Skeletal muscle satellite cell (primary cell): ENCODE measurements around the gene HIGD1B.

Experiments
- H3K27me3 ChIP-seq: 2 replicates; pipeline ENCODE4 v1.7.0; 2013; ENCODE audit warnings: low read length; ENCODE audit not compliant: control insufficient read depth, insufficient read depth
- H3K36me3 ChIP-seq: 2 replicates; pipeline ENCODE4 v1.7.0; 2013; ENCODE audit warnings: mild to moderate bottlenecking, control low read depth, low read length; ENCODE audit not compliant: insufficient read depth
- H3K4me1 ChIP-seq: 2 replicates; pipeline ENCODE4 v1.7.0; 2013; ENCODE audit warnings: low read length; ENCODE audit not compliant: control insufficient read depth, insufficient read depth
- H3K4me2 ChIP-seq: 2 replicates; pipeline ENCODE4 v1.7.0; 2013; ENCODE audit warnings: mild to moderate bottlenecking, low read length
- H3K4me3 ChIP-seq: 2 replicates; pipeline ENCODE4 v1.7.0; 2013; ENCODE audit warnings: low read length
- H3K9ac ChIP-seq: 2 replicates; pipeline ENCODE4 v1.7.0; 2013; ENCODE audit warnings: mild to moderate bottlenecking, low read depth, low read length, moderate library complexity
- H3K9me3 ChIP-seq: replicated peaks from 2 replicates; pipeline ENCODE4 v1.7.0; 2013; ENCODE audit warnings: mild to moderate bottlenecking, control low read depth, low read length

HIGD1B gene

GRCh38 chr17:44842748-44843147 lies 4.9 kb upstream of the HIGD1B start:
- Histone ChIP-seq H3K4me2 (no peak overlapping the region), H3K9me3 (no peaks in the 10 kb centered on the region), H3K4me1 (no peaks in the 10 kb centered on the region), H3K9ac (no peak overlapping the region), H3K27me3 (no peaks in the 10 kb centered on the region), H3K36me3 (no peaks in the 10 kb centered on the region), H3K4me3 (no peak overlapping the region)

GRCh38 chr17:44844390-44844830 lies 3.3 kb upstream of the HIGD1B start:
- Histone ChIP-seq H3K9ac (no peak overlapping the region), H3K4me3 (no peak overlapping the region)

GRCh38 chr17:44846206-44846605 lies 1.5 kb upstream of the HIGD1B start:
- Histone ChIP-seq H3K36me3 (peaks cover 18% of the 10 kb centered on the region), H3K4me2 (no peak overlapping the region), H3K4me3 (no peak overlapping the region), H3K4me1 (no peaks in the 10 kb centered on the region), H3K9ac (no peak overlapping the region), H3K27me3 (no peaks in the 10 kb centered on the region), H3K9me3 (no peaks in the 10 kb centered on the region)

More at GRCh38 chr17:44844390-44844830, 3.3 kb upstream of the HIGD1B start:
- Histone ChIP-seq H3K4me1 (no peaks in the 10 kb centered on the region), H3K27me3 (no peaks in the 10 kb centered on the region), H3K4me2 (no peak overlapping the region), H3K9me3 (no peaks in the 10 kb centered on the region), H3K36me3 (peaks cover 2% of the 10 kb centered on the region)

GRCh38 chr17:44848257-44848795 lies 643 bp downstream of the HIGD1B start:
- no peak overlapping the region for H3K4me3 ChIP-seq
- peaks cover 33% of the 10 kb centered on the region for H3K36me3 ChIP-seq
- H3K27me3 ChIP-seq: no peaks in the 10 kb centered on the region
- no peaks in the 10 kb centered on the region for H3K9me3 ChIP-seq
- no peak overlapping the region for H3K9ac ChIP-seq
- H3K4me2 ChIP-seq: no peak overlapping the region
- H3K4me1 ChIP-seq: no peaks in the 10 kb centered on the region

- Histone ChIP-seq H3K36me3 (peaks cover 40% of the 10 kb centered on the region), H3K9ac (no peak overlapping the region), H3K27me3 (no peaks in the 10 kb centered on the region), H3K4me1 (no peaks in the 10 kb centered on the region), H3K4me3 (no peak overlapping the region), H3K4me2 (no peak overlapping the region), H3K9me3 (no peaks in the 10 kb centered on the region)
These were observed 1.3 kb downstream of the HIGD1B start for GRCh38 chr17:44848961-44849489.

GRCh38 chr17:44850025-44850424 lies 2.3 kb downstream of the HIGD1B start:
- H3K4me2 ChIP-seq: no peak overlapping the region
- no peaks in the 10 kb centered on the region for H3K4me1 ChIP-seq
- peaks cover 50% of the 10 kb centered on the region for H3K36me3 ChIP-seq
- no peak overlapping the region for H3K4me3 ChIP-seq
- H3K27me3 ChIP-seq: no peaks in the 10 kb centered on the region
- no peak overlapping the region for H3K9ac ChIP-seq
- H3K9me3 ChIP-seq: no peaks in the 10 kb centered on the region

- no peaks in the 10 kb centered on the region for H3K27me3 ChIP-seq
- no peak overlapping the region for H3K4me2 ChIP-seq
- H3K4me3 ChIP-seq: no peak overlapping the region
- H3K9me3 ChIP-seq: no peaks in the 10 kb centered on the region
- peaks cover 56% of the 10 kb centered on the region for H3K36me3 ChIP-seq
- H3K9ac ChIP-seq: no peak overlapping the region
- H3K4me1 ChIP-seq: no peaks in the 10 kb centered on the region
These were observed 2.9 kb downstream of the HIGD1B start for GRCh38 chr17:44850612-44851011.

GRCh38 chr17:44854192-44854591 lies 6.5 kb downstream of the HIGD1B start:
- no peaks in the 10 kb centered on the region for H3K27me3 ChIP-seq
- H3K4me2 ChIP-seq: no peak overlapping the region
- no peaks in the 10 kb centered on the region for H3K9me3 ChIP-seq
- H3K36me3 ChIP-seq: peaks cover 82% of the 10 kb centered on the region
- no peak overlapping the region for H3K4me3 ChIP-seq
- no peak overlapping the region for H3K9ac ChIP-seq
- H3K4me1 ChIP-seq: no peaks in the 10 kb centered on the region

- Histone ChIP-seq H3K9ac (no peak overlapping the region), H3K4me3 (no peak overlapping the region), H3K4me1 (no peaks in the 10 kb centered on the region), H3K4me2 (no peak overlapping the region), H3K9me3 (no peaks in the 10 kb centered on the region), H3K27me3 (no peaks in the 10 kb centered on the region), H3K36me3 (peaks cover 88% of the 10 kb centered on the region)
These were observed 12.0 kb downstream of the HIGD1B start for GRCh38 chr17:44859701-44860100.

GRCh38 chr17:44862278-44862914 lies 14.7 kb downstream of the HIGD1B start:
- no peak overlapping the region for H3K4me2 ChIP-seq
- no peak overlapping the region for H3K4me3 ChIP-seq
- H3K36me3 ChIP-seq: peaks cover 79% of the 10 kb centered on the region
- H3K27me3 ChIP-seq: no peaks in the 10 kb centered on the region
- H3K9ac ChIP-seq: no peak overlapping the region
- no peaks in the 10 kb centered on the region for H3K4me1 ChIP-seq
- H3K9me3 ChIP-seq: no peaks in the 10 kb centered on the region

- H3K4me3 ChIP-seq: no peak overlapping the region
- peaks cover 80% of the 10 kb centered on the region for H3K36me3 ChIP-seq
- H3K9me3 ChIP-seq: no peaks in the 10 kb centered on the region
These were observed 15.6 kb downstream of the HIGD1B start for GRCh38 chr17:44863061-44863918.

More at GRCh38 chr17:44863061-44863918, 15.6 kb downstream of the HIGD1B start:
- no peaks in the 10 kb centered on the region for H3K27me3 ChIP-seq
- no peak overlapping the region for H3K9ac ChIP-seq
- H3K4me2 ChIP-seq: no peak overlapping the region
- H3K4me1 ChIP-seq: no peaks in the 10 kb centered on the region
